OCI-M2 (cell line): ENCODE measurements around the gene EEFSEC.

Source experiments
- DNase-seq: peaks from one replicate; lab custom pipeline; 2025; ENCODE audit not compliant: unreplicated experiment; lab: John Stamatoyannopoulos, UW

The EEFSEC gene

DNA sequence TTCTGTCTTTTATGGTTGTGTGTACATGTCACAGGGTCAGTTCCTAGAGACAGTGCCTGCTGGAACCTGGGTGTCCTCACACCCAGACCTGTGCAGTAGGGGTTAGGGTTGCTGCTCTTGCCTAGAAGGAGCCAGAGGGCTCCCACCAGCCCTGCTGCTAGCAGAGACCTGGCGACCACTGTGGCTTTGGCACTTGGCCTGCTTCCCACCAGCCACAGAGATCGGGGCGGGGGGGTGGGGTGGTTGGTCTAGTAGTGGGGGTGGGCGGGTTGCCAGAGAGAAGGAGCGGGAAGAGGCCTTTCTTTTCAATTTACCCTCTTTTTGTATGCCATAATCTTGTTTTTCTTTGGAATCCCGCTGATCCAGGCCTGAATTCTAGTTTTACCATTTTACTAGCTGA is 29.4 kb downstream of the EEFSEC start:
- no peak for DNase-seq

- no peak for DNase-seq
These were observed 32.6 kb downstream of the EEFSEC start for GRCh38 chr3:128185630-128186447.

DNA sequence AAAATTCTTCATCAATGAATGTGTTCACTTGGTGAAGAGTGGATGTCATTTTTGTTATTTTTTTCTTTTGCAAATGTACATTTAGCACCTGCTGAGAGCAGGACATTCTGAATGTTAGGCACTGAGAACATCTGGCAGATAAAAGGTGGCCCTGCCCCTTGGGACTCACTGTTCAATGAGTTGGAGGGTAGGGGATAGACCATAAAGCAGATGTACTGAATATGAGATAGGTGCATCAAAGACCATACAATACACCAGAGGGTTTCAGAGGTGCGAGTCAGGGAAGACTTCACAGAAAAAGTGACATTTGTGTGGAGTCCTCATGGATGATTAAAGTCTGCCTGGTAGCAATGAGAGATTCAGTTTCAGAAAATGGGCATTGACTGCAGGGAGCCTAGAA is 34.2 kb downstream of the EEFSEC start:
- no peak for DNase-seq

GRCh38 chr3:128188326-128188725 is 35.0 kb downstream of the EEFSEC start:
- no peak for DNase-seq

DNA sequence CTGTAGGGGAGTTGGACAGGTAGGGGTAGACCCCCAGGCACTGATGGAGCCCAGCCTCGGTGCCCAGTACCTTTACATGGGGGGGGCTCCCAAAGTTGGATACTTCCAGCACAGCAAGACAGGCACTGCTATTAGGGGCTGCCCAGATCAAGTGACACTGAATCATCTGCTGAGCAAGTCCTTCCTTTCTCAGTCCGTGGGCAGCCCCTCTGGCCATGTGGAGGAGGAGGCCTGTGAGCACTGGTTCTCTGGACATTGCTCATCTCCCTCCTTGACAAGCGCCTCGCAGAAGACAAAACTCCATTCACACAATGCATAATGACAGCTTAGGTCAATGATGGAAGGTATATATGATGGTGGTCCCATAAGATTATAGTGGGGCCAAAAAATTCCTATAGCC is 35.7 kb downstream of the EEFSEC start:
- no peak for DNase-seq

- no peak for DNase-seq
These were observed 37.2 kb downstream of the EEFSEC start for GRCh38 chr3:128190501-128190900.

DNA sequence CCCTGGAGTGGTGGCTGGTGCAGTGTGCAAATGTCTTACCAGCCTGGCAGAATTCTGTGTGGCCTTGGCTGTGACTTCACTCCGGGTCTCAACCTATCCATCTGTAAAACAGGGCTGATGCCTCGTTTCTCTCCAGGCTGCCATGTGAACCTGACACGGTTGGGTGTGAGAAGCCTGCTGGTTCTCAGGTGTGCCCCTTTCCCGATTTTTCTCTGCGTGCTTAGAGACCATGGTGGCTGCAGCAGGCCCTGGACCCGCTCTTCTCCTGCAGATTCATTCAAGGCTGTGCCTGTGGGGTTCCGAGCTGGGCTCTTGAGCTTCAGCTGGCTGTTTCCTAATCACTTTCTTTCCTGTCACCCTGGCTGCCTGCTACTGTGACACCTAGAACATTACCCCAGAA is 38.9 kb downstream of the EEFSEC start:
- no peak for DNase-seq

DNA sequence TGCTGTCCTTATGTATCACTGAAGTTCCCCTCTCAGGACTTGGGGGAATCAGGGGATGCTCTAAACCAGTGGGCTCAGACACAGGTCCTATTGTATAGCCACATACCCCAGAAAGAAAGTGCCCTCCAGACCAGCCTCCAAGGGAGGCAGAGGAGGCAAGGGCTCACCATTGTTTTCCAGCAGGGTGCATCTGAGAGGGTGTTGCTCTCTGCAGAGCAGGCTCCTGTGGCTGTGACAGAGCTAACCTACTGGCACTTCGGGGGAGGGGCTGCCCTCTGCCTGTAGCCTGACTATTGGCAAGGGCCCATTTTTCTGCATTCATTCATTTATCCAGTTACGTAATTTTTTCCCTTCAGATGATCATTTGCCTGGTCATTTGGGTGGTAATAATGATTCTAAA is 39.9 kb downstream of the EEFSEC start:
- DNase-seq, result no peak

DNA sequence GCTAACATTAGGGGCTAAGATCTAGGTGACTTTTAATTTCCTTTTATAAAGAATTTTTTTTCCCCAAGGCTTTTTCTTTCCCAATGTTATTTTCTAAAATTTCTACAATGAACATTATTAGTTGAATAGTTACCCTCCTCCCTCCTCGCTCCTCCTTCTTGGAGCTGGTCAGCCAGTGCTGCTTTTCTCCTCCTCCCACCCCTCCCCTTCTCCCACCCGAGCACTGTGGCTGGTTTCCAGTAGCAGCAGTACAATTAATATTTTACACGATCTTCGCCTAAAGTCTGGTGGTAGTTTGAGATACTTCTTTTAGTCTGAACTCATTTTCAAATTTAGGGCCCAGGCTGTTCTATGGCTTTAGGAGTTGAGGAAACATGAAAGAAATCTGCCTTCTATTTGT is 41.6 kb downstream of the EEFSEC start:
- no peak for DNase-seq

- DNase-seq, result no peak
These were observed 42.1 kb downstream of the EEFSEC start for GRCh38 chr3:128195369-128195768.

- DNase-seq, result no peak
These were observed 42.5 kb downstream of the EEFSEC start for GRCh38 chr3:128195802-128196201.

- DNase-seq, result no peak
These were observed 43.4 kb downstream of the EEFSEC start for GRCh38 chr3:128196647-128197046.

GRCh38 chr3:128197855-128198254 is 44.6 kb downstream of the EEFSEC start:
- DNase-seq, result no peak

- no peak for DNase-seq
These were observed 45.0 kb downstream of the EEFSEC start for GRCh38 chr3:128198313-128198712.

- DNase-seq, result no peak
These were observed 45.8 kb downstream of the EEFSEC start for GRCh38 chr3:128199110-128199509.

GRCh38 chr3:128201158-128201755 is 48.0 kb downstream of the EEFSEC start:
- no peak for DNase-seq

DNA sequence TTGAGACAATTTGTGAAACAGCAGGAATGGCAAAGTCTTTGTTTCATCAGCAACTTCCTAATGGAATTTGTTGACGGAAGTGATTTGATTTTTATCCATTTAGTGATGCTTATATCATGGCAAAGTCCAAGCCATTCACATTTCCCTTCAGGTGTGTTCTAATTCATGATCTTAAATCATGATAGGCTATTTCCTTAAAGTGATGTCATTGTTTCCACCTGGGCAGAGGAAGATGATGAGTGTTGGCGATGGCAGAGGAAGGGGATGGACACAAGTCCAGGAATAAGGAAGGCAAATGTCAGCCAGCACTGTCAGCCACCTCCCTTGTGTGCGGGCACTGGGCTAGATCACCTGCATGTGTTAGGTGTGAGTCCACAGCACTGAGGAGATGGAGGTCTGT is 49.9 kb downstream of the EEFSEC start:
- no peak for DNase-seq

GRCh38 chr3:128205558-128206145 is 52.4 kb downstream of the EEFSEC start:
- no peak for DNase-seq

DNA sequence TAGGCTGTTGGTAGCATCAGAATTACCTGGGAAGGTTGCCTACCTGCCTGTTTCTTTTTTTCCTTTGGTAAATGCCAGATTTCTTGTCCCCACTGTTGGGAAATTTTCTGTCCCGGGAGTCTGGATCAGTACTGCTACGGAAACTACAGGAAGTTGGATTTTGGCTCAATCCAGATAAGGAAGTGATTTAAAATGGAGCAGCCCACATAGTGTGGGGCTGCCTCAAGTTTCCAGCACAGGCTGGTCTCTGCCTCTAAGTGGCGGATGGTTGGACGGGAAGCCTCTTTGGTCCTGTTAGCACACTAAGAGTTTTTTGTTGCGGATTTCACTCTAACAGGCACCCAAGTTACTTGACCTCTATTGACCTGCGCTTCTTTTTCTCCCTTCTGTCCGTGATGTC is 54.7 kb downstream of the EEFSEC start:
- no peak for DNase-seq

DNA sequence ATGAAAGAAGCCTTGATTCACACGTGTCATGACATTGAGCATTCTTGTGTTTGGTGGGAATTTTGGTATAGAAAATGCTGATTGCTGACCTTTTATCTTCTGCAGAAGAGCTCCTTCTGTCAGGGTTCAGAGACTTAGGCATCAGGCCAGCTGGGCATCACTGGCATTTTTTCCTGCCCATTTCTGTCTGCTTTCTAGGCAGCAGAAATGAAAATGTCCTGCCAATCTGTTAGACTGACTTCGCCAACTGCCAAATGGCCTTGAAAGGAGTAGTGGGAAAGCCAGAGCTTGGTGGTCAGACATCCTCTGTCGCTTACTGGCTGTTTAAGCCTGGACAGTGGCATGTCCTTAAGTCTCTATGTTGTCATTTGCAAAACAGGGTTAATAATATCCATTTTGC is 57.4 kb downstream of the EEFSEC start:
- no peak for DNase-seq

DNA sequence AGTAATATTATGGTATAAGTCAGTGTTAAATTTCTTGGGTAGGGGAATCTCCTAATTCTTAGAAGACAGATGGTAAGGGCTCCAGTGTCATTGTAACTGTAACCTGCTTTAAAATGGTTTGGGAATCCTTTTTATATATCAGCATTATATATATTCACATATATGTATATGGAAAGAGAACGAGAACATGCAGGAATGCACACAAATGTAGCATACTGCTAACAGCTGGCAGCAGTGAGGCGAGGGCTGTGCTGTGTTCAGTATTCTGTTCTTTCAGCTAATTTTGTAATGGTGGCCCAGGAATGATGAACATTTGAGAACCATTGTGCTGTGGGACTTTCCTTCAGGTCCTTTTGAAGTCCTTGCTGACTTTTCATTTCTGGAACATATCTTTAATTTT is 60.8 kb downstream of the EEFSEC start:
- no peak for DNase-seq

- DNase-seq, result no peak
These were observed 62.0 kb downstream of the EEFSEC start for GRCh38 chr3:128215290-128215689.
